GM21447 (cell line): ENCODE results near the gene SYNE4.
"Not testable (repeated sequence)": the region's sequence is repeated elsewhere in the genome, so short reads cannot be mapped to it uniquely, and the experiment has no call there.

Experiments
- ATAC-seq: cut with Tn5 transposase; IDR thresholded peaks from one replicate; pipeline ENCODE4 v1.9.1; 2021; ENCODE audit not compliant: unreplicated experiment

Gene SYNE4, protein sequence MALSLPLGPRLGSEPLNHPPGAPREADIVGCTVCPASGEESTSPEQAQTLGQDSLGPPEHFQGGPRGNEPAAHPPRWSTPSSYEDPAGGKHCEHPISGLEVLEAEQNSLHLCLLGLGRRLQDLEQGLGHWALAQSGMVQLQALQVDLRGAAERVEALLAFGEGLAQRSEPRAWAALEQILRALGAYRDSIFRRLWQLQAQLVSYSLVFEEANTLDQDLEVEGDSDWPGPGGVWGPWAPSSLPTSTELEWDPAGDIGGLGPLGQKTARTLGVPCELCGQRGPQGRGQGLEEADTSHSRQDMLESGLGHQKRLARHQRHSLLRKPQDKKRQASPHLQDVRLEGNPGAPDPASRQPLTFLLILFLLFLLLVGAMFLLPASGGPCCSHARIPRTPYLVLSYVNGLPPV

DNA sequence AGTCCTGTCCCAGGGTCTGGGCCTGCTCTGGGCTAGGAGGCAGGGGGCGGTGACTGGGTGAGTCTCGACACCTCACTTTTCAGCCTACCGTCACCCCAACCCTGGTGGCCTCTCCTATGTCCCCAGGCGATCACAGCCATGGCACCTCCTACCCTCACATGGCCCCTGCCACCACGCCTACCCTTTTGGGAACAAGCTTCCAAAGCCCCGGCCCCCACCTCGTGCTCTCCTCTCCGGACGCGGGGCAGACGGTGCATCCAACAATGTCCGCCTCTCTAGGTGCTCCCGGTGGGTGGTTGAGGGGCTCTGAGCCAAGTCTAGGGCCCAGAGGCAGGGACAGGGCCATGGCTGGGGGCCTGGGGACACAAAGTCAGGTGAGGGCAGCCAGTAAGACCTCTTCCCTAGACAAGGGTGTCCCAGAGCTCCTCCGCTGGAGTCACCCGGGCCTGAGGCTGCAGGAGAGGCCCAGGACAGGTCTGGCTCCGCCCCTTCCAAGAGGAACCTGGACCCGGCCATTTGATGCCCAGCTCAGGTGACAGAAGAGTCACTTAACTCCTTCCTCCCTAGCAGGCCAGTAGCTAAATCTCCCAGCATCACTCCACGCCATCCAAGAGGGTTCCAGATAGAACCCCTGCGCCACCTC is at the start of gene SYNE4:
Gene SYNE4, minus strand, starts transcription at position 478 of the 643 bp plus-strand sequence. Its CDS starts 132 bp downstream, at position 346.
- ATAC-seq = no peak

DNA sequence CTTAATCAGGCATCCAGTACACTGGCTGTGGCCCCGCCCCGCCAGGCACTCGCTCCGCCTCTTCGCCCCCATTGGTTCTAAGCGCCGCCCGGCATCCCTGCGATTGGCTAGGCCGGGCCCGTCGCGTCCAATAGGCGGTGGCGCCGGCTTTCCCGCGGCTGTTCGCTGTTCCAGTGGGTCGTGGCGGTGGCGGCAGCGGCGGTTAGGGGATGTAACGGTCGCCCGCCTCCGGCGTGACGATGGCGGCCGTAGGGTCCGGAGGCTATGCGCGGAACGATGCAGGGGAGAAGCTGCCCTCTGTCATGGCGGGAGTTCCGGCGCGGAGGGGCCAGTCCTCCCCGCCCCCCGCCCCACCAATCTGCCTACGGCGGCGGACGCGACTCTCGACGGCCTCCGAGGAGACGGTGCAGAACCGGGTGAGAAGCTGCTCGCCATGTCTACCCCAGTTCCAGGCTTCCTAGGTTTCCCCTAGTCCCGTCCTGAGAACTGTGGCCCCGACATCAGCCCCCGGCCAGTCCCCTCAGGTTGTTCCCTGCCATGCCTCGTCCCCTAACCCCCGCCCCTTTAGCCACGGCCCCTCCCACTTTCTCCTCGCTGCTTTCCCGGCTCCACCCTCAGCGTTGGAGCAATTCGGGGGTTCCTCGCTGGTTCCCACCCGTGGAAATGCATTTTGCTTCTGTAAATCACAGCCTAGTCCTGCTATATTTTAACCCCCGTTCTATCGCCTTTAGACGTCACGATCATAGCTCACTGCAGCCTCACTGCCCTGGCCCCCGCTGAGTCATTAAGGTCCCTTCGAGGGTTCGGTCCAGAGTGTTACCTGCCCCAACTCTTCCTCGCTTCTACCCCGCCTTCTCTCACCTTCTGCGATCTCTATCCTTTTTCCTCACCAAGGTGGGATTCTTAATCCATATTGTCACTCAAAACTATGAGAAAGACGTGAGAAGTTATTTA is 46.4 kb upstream of the SYNE4 start, which contains the start of gene WDR62:
Gene WDR62, plus strand, starts transcription at position 165 of the 954 bp plus-strand sequence. Its CDS starts 75 bp downstream, at position 240.
- peak; percentile 62 for ATAC-seq

DNA sequence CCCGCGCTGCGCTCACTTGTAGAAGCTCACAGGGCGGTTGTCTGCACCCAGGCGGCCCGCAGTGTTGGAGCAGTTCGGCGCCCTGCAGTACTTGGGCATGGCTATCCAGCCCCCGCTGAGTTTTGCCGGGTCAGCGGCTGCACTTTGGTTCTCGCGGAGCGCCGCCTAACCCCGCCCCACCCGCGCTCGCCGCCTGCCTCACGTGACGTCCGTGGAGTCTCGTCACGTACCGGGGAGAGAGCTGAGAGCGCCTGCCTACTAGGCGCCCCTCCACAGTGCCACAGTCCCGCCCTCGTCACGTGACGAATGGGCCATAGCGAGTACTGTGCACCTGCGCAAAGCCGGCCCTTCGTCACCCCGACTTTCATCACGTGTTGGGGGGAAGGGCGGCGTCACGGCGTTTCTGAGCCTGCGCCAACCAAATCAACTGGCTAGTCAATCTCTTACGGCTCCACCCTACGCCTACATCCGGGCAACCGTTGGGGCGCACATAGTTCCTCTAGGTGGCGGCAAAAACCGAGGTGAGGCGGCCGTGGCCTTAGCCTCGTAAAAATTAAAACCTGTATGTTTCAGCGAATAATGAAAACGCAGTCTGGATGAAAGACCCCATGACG is 45.6 kb upstream of the SYNE4 start, which contains the start of gene THAP8:
Gene THAP8, minus strand, starts transcription at position 167 of the 614 bp plus-strand sequence. Its CDS starts 68 bp downstream, at position 99.
- peak; percentile 81 for ATAC-seq

DNA sequence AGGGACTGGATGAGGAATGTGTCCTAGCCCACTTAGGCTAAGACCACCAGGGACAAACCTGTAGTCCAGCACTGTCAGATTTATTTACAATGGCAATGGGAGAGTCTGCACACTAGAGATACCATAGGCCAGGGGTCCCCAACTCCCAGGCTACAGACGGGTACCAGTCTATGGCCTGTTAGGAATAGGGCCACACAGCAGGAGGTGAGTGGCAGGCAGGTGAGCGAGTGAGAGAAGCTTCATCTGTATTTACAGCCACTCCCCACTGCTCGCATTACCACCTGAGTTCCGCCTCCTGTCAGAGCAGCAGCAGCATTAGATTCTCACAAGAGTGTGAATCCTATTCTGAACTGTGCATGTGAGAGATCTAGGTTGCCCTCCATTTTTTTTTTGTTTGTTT is 43.0 kb upstream of the SYNE4 start:
- ATAC-seq = no peak

DNA sequence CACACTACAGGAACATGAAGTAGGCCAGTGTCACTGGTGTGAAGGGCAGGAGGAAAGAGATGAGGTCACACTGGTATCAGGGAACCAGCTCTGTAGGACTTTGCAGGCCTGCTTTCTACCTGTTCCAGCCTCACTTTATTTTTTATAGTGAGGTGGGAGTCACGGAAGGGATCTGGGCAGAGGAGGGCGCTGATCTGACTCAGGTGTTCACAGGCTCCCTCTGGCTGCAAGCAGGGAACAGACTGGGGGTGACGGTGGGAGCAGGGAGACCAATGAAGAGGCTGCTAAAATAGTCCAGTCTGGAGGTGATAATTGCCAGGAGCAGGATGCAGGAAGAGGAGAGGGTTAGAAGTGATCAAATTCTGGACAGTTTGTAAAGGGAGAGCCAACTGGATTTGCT is 42.6 kb upstream of the SYNE4 start:
- no peak for ATAC-seq

DNA sequence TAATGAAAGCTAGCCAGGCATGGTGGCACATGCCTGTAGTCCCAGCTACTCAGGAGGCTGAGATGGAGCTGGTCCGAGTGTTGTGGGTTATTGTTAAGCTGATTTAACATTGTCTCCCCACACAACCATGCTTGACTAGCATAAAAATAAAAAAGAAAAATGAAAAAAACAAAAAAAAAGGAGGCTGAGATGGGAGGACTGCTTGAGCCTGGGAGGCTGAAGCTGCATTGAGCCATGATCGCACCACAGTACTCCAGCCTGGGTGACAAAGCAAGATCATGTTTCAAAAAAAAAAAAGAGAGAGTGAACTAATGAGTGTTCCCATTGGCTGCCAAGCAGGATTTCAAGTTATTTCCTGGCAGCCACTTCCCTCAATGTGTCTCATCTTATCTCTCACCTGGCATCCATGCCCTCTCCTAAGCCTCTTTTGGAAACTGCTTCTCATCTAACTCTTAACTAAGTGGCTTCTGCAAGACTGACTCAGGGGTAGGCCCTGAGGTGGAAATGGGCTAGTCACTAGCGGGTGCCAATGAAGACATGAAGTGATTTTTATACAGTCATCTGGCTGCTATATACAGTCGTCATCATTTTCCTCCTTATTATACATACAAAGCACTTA is 40.6 kb upstream of the SYNE4 start:
- ATAC-seq = no peak

DNA sequence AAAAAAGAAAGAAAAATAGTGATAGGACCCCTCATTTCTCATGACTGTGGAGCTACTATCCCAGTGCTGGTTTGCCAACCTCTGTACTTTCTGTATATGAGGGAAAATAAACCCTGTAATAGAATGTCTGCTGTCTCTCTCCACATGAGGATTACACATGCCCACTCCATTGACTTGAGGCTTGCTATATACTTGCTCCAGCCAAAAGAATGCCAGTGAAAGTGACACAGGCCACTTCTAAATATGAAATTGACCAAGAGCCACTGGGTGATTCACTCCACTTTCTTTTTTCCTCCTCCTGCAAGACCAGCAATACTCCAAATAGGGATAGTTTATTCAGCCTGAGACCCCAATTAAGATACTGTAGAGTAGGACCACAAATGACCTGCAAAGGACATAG is 39.2 kb upstream of the SYNE4 start:
- ATAC-seq = no peak

DNA sequence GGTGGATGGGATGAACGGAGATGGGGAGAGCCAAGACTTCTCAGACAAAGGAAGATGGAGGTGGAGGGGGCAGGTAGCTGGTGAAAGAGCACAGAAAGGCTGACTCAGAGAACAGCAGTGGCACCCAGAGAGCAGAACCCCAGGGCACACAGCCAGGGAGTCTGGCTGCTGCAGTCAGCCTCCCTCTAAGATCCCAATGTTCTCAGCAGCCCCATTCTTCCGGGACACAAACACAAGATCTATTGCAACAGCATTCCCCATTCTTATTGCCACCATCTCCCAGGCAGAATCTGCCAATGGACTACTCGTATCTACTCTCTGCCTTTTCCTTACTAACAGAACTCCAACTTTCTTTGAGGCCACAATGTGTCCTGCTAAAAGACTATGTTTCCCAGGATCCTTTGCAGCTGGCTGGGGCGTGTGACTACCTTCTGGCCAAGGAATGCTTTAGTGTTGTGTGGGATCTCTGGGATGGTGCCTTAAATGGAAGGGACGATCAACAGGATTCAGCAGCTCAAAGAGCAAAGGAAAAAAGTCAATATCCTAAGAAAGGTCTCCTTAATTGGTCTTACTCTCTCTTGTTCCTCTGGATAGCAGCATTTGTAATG is 37.9 kb upstream of the SYNE4 start:
- ATAC-seq = no peak

DNA sequence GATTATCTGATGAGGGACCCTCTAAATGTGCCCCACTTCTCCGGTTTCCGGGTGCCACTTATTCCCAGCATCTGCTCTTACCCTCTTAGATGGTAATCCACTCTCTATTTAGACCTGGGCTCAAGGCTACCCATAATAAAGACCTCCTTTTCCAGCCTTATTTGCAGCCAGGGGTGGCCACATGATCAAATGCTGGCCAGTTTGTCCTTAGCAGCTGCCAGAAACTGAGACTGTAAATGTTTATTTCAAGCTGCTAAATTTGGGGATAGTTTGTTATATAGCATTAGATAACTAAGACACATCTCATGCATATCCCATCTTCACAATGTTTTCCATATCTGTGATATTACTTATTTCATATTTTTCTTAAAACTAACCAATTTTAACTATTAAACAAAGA is 35.3 kb upstream of the SYNE4 start:
- no peak for ATAC-seq

DNA sequence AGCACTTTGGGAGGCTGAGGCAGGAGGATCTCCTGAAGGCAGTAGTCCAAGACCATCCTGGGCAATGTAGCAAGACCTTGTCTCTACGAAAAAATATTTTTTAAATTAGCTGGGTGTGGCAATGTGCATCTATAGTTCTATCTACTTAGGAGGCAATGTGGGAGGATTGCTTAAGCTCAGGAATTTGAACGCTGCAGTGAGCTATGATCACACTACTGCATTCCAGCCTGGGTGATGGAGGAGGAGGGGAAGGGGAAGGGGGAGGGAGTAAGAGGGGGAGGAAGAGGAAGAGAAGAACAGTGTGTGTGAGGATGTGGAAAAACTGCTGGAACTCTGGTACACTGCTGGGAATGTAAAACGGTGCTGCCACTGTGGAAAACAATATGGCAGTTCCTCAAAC is 33.2 kb upstream of the SYNE4 start:
- no peak for ATAC-seq

DNA sequence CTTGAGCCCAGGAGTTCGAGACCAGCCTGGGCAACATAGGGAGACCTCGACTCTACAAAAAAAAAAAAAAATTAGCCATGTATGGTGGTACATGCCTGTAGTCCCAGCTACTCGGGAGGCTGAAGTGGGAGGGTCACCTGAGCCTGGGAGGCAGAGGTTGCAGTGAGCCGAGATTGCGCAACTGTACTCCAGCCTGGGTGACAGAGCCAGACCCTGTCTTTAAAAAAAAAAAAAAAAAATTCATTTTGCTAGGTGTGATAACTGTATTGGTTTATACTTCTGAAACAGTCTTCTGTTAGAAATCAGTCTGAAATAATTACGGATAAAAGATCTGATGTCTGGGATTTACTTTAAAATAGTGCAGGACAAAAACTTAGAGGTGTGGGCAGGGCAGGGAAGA is 32.5 kb upstream of the SYNE4 start:
- not testable (repeated sequence) for ATAC-seq

DNA sequence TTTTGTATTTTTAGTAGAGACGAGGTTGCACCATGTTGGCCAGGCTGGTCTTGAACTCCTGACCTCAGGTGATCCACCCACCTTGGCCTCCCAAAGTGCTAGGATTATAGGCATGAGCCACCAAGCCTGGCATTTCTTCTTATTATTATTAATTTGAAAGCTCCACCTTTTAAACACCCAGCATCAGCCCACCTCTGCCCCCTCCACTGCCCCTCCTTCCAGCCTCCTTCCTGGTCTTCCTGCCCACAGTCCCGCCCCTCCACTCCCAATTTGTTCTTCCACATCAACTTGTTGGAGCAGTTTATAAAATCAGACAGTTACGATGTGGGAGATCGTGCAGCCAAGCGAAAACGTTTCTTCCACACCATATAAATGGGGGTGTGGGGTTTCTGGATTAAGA is 31.9 kb upstream of the SYNE4 start:
- no peak for ATAC-seq

DNA sequence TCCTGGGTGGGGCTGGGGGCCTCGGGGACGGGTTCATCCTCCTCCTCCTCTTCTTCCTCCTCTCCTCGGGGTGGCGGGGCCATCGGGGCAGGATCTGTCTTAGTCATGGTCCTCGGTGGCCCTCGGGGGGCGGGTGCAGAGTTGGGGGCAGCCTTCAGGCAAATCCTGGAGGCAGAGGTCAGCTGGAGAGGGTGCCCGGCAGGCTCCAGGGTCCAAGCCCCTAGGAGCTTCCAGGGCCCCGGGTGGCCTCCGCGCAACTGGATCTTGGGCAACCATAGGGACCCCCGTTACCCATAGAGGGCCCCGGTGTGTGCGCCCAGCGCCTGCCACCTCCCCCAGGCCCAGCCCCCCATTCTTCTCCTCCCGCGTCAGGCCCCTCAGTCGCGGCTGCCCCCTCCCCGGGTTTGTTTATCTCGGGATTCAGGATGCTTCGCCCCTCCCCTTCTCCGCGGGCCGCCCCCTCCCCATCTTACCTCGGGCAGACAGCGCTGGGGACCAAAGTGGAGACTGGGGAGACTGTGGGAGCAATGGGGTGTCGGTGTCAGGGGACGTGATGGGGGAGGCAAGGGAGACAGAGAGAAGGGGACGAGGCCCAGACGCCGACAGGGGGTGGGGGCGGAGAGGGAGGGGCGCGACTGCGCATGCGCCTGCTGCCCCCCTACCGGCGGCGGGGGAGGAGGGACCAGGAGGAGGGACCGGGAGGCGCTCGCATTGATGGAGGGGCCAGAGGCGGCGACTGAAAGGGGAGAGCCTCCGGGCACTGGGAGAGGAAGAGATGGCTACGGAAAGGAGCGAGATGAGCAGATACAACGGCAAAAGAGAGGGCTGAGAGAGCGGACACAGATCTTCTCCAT is 23.9 kb upstream of the SYNE4 start, which contains the start of gene CLIP3:
Gene CLIP3, minus strand, starts transcription at position 623 of the 854 bp plus-strand sequence. Its CDS starts 516 bp downstream, at position 107.
- ATAC-seq = no peak

DNA sequence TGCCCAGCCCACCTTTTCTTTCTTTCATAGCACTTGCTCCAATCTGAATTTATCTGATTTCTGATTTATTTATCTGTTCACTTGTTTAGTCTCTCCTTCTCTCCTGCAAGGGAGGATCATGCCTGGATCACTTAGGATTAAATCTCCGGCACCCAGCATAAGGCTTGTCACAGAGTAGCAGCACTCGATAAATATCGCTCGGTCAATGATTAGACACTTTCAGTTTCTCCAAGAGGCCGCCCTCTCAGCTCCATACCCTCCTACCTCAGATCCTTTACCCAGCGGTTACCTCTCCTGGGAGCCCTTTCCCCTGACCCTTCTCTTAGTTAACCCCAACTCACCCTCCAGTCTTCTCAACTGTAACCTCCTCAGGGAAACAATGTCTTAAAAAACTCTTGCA is 22.7 kb upstream of the SYNE4 start:
- no peak for ATAC-seq

DNA sequence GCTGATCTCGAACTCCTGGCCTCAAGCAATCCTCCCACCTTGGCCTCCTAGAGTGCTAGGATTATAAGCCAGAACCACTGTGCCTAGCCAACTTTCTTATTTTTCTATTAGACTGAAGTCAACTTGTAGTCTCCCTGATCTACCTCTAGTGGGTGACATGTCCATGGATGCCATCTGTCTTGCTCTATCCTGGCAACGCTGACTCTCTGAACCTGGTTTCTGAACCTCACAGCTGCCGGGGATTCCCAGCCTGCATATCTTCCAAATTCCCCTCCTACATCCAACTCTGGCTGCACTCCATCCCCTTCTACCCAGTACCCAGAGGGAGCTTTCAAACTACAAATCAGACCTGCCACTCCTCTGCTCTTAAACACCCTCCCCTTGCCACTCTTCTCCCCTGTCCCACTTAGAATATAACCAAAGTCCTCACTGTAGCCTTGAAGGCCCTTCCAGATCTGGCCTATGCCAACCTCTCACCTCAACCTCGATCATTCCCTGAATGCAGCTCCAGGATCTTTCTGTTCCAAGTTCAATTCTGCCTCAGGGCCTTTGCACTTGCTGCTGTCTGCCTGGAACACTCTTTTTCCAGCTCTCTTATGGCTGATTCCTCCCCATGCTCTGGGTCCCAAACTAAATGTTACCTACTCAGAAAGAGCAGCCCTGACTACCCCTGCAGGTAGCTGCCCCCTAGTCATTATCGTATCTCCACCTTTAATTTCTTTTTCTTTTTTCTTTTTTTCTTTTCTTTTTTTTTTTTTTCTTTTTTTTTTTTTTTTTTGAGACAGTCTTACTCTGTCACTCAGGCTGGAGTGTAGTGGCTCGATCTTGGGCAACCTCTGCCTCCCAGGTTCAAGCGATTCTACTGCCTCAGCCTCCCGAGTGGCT is 21.9 kb upstream of the SYNE4 start:
- ATAC-seq = no peak

DNA sequence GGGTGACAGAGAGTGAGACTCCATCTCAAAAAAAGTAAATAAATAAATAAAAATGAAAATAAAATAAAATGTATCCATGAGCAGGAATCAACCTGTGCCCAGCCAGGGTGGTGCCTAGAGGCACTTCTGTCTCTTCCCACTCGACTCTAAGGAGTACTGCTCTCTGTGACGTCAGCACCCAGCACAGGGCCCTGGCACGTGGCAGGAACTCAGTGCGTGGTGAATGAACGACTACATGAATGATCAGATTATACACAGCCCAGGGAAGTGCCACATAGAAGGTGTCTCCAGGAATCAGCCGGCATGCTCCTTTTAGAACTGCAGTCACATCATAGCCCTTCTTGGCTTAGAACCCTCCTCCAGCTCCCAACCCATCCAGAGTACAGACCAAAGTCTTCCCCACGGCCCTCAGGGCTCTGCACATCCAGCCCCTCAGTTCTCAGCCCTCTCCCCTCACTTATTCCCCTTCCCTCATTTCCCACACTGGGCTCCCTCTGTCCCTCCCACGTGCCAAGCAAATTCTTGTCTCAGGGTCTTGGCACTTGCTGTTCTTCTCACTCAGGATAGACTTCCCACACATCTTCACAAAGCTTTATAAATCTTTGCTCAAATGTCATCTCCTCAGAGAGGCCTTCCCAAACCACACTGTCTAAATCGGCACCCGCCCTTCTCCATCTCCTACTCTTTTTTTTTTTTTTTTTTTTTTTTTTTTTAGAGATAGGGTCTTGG is 19.9 kb upstream of the SYNE4 start:
- ATAC-seq = no peak

DNA sequence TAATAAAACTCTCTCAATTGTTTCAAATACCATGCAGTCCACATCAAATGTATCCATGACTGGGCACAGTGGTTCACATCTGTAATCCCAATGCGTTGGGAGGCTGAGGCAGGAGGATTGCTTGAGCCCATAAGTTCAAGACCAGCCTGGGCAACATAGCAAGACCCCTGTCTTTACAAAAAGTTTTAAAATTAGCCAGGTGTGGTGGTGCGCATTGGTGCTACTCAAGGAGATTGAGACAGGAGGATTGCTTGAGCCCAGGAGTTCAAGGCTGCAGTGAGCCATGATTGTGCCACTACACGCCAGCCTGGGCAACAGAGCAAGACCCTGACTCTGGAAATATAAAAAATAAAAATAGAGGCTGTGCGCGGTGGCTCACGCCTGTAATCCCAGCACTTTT is 19.1 kb upstream of the SYNE4 start:
- no peak for ATAC-seq
